22Rv1 (cell line): ENCODE results near the gene LSM11.

ENCODE experiments used
- H3K27ac ChIP-seq: fragments of 450-650 bp; 2 replicates; pipeline ENCODE4 v1.5.1; 2017
- ZFX ChIP-seq: fragments of 450-650 bp; IDR thresholded peaks from 2 replicates; pipeline ENCODE4 v1.6.1; 2017; ENCODE audit warnings: antibody characterized with exemption, borderline replicate concordance
- TF ChIP-seq, protein P1 (sequence below): fragments of 450-650 bp; IDR thresholded peaks from 2 replicates; pipeline ENCODE4 v1.5.1; 2017; ENCODE audit warnings: mild to moderate bottlenecking

The LSM11 gene

DNA sequence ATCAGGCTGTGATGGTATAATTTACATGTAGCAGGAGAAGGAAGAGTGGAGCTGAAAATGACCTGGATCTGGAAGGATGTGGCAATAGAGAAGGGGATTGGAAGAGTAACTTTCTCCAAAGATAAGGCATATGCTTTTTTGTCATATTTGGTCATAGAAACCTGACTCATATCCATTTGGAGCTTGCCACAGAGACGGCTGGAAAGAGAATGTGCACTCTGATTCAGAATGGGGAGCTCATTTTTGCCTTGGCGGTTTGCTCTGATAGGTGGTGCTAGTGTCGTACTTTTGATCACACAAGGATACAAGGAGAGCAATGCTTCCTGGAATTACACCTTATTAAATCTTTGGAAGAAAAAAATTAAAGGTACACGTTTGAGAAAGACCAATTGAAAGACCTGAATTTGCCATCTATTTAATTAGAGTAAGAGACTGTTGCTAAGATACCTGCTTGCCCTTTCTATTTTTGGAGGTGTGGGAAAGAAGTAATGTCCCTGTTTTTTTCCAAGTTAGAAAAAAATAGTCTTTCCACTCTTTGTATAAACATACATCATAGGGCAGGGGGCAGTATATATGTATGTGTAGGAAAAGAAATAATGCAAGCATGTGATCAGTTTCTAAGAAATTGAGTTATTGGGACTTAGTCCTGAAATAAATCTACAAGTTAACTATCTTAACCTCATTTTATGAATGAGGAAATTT lies 5.4 kb downstream of the LSM11 start:
- H3K27ac ChIP-seq: no peak overlapping the region

DNA sequence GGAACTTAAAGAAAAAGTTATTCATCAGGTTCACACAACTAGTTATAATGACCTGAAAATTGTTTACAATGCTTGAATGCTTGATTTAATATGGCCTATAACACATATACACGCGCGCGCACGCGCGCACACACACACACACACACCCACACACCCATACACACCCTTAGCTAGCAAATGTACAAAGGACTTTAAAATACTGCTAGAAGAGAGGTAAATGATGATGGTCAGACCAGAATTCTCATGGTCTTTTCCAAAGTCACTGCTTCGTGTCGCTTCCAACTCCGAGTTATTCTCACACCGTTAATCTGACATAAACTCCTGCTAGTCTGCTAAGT lies 5.9 kb downstream of the LSM11 start:
- no peak overlapping the region for H3K27ac ChIP-seq
- TF ChIP-seq, protein P1, sequence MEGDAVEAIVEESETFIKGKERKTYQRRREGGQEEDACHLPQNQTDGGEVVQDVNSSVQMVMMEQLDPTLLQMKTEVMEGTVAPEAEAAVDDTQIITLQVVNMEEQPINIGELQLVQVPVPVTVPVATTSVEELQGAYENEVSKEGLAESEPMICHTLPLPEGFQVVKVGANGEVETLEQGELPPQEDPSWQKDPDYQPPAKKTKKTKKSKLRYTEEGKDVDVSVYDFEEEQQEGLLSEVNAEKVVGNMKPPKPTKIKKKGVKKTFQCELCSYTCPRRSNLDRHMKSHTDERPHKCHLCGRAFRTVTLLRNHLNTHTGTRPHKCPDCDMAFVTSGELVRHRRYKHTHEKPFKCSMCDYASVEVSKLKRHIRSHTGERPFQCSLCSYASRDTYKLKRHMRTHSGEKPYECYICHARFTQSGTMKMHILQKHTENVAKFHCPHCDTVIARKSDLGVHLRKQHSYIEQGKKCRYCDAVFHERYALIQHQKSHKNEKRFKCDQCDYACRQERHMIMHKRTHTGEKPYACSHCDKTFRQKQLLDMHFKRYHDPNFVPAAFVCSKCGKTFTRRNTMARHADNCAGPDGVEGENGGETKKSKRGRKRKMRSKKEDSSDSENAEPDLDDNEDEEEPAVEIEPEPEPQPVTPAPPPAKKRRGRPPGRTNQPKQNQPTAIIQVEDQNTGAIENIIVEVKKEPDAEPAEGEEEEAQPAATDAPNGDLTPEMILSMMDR: no peak
- TF ChIP-seq ZFX: no peak

More for the DNA sequence above, 5.4 kb downstream of the LSM11 start:
- TF ChIP-seq, protein P1: no peak
- TF ChIP-seq ZFX: no peak

DNA sequence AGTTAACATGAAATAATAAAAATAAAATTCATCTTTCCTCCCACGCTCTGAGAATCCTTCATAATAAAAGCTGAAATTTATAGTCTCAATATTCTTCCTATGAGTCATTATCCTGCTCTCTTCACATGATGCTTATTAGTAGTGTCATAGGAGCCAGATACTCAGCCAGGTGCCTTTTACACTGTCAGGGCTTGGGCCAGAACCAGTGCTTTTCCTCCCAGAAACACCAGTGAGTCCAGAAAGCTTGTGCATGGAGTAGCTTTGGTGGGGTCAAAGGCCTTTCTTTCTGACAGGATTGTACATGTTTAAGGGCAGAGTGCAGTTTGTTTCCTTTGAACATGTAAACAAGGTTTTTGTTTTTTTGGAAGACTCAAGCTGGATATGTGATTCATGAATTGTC lies 6.8 kb downstream of the LSM11 start:
- TF ChIP-seq, protein P1: no peak
- TF ChIP-seq ZFX: no peak
- H3K27ac ChIP-seq: no peak overlapping the region

DNA sequence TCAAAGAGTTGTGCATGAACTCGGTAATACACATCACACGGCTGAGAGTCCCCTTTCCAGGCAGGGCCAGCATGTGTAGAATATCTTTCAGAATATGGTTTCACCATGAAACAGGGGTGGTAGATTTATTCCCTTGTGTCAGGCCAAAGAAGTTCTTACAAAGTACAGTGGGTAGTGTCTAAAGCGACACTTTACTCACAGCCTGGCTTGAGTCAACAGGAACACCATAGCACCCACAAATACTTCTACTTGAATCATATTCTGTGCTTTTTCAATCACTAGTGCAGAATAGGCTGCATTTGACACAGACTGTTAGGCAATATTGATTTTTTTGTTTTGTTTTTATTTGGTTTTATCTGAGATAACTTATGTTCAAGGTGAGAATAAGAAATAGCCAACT lies 12.6 kb downstream of the LSM11 start:
- TF ChIP-seq, protein P1: no peak
- TF ChIP-seq ZFX: no peak
- H3K27ac ChIP-seq: no peak overlapping the region

DNA sequence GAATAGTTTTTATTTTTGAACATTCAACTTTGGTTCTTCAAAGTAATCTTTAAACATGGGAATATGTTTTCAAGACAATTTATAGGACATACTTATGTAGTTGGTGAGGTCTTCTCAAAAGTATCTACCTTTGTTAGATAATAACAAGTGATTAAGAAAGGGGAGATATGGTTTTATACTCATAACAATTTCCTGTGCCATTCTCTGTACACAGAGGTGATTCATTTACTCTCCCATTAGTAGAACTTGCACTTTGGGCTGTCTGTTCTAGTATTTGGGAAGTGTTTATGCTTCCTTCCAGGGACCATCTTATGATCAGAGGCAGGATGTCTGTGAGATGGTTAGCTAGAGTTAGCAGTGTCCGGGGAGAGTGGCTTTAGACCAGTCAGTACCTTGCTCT lies 15.2 kb downstream of the LSM11 start:
- TF ChIP-seq, protein P1: no peak
- TF ChIP-seq ZFX: no peak
- H3K27ac ChIP-seq: no peak overlapping the region

DNA sequence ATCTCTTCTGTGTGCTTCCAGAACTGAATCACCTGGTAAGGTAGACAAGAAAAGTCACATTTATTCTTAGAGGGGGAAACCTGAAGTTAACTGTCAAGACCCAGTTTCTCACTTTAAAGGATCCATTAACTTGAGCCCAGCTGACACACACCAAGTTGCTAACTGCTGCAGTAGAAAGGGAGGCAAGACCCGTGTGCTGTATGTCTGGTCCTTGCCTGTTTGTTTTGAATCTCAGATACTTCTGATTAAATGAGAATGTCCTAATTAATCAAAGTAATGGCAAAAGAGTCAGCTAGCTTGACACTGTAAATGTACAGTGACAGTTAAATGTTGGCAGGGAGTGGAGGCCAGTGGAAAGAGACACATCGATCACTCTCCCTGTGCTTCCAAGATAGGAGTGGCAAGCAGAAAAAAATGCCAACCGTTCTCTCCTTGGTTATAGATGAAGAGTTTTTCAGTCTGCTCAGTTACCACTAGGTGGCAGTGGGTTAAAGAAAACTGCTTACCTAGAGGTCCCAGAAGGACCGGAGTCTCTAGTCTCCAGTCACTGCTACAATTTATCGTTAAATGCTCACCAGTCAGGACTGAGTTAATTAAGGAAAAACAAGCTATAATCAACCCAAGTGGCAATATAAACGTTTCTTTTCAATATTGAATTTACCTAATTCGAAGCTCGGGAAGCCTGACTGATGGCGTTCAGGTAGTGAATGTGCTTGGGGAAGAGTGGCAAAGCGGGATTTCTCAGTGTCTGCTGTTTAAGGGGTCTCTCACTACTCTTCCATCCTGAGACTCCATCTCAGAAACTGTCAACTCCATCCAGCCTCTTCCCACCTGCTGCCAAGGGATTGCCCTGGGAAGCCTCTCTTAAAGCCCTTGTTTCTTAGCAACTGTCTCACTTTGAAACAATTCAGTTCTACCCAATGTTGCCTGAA lies 18.4 kb downstream of the LSM11 start:
- H3K27ac ChIP-seq: no peak overlapping the region
- TF ChIP-seq, protein P1: peak; percentile 85
- no peak for TF ChIP-seq ZFX

DNA sequence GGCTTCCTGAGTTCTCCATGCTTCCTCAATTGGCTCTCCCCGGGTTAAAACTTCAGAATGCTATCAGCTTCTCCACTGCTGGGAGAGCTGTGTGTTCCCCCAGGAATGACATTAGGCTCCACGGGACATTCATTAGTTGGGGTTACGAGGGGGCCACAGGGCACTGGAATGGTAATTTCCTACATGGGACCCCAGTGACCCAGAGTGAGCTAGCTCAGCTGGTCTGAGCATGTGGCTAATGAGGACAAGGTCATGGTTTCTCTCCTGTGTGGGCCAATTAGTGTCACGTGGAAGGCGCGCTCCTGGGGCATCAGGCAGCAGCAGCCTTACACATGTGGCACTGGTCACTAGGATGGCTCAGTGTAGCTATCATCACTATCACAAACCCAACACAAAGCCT lies 21.0 kb downstream of the LSM11 start:
- no peak overlapping the region for H3K27ac ChIP-seq
- TF ChIP-seq, protein P1: no peak
- TF ChIP-seq ZFX: no peak
